Suppressor macrophage treated with lipopolysaccharide for 4 hours (primary cell): ENCODE results near the gene ZFP69B.

Source experiments
- DNase-seq: peaks from one replicate; pipeline ENCODE4 v3.0.0-alpha.2; 2020

ZFP69B gene

DNA sequence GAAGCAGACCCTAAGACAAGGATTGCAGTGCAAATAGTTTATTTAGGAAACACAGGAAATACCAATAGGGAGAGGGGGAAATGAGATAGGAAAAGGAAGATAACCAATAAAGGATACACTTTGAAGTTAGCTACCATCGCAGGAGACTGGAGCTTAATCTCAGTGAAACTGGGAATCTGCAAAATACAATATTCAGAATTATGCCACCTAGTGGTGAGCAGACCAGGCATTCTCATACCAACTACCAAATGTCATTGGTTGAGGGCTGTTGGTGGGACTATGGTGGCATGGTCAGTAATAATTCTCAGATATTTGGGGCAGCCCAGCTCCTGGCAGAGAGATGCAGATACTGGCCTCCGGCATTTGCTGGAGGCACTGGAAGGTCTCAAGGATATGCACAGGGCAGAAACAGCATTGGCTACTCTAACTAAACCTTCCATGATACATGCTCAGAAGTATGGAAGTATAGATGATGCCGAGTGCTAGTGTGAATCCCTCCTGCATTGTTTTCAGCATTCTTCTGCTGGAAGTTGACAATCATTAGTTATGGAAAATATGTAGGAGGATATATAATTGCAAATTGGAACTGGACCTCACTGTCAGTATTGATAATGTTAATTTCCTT is 11.8 kb upstream of the ZFP69B start:
- DNase-seq = peak; percentile 64

DNA sequence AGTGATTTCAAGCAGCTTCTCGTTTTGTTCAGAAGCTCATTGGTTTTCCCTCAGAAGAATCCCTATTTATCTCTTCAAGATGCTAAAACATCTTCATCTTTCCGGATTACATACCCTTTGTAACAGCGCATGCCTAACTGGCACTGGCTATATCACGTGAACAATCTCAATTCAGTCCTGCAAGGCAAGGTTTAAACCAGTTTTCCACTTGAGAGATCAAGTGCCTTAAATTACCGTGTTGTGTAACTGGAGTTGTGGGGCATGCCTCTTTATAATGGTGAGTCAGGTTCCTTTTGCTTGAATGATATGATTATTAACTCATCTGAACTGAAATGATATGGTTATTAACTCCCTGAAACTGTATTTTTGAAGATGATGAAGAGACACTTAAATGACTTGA is 11.0 kb upstream of the ZFP69B start:
- DNase-seq = no peak

DNA sequence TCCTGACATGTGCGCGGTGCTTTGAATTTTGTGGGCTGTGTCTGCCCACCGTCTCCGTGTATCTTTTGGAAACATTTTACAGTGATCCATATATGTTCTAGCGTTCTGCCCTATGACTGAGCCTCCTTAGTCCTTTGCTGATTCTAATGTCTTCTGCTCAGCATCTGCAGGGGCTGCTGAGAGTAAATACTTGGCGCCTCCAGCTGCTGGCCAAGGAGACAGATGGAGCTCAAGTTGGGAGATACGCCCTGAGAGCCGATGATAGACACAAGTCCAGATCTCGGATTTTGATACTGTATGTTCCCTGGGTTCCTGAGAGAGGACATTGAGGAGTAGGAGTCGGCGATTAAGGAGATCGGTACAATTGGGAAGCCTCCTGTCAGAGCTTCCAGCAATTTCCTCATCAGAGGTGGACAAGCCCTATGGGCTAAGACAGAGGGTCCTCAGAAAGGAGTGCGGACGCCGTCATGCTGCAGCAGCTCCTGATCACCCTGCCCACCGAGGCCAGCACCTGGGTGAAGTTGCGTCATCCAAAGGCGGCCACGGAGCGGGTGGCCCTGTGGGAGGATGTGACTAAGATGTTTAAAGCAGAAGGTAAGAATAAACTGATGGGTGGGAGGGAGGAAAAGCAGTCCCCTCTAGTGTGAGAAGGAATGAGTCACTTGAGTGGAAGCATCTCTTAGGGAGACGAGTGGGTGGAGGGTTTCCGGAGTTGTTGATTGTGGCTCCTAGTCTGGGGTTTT is 390 bp downstream of the ZFP69B start:
- DNase-seq = peak; percentile 47

DNA sequence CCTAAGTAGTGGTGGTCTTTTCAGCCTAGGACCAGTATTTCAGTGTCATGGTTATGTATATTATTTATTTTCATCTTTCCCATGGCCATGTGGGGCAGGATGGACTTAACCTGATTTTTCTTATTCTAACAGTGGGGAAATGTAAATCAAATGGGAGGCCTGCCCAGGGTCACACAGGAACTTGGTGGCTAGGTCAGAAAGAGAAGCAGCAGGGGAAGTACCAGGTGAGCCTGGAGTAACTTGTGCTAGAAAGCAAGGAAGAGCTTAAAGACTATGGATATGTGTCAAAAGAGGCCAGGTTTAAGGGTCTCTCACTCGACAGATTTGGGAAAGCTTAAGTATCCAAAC is 936 bp downstream of the ZFP69B start:
- DNase-seq = no peak

DNA sequence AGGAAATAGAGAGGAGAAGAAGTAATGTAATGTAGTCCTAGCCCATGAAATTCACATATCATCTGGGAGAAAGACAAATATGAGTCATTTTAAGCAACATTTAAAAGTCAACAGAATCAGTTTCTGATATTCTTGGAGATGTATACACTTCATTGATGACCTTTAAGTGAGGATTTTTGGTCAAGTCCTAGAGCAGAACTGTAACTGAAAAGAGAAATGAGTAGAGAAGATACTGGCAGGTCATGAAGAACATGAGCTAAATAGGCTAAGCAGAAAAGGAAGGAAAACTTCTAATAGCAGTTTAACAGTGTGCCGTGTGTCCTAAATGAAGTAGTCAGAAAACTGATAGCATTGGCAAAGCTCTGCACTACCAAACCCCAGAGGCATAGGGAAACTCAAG is 4.6 kb downstream of the ZFP69B start:
- no peak for DNase-seq

DNA sequence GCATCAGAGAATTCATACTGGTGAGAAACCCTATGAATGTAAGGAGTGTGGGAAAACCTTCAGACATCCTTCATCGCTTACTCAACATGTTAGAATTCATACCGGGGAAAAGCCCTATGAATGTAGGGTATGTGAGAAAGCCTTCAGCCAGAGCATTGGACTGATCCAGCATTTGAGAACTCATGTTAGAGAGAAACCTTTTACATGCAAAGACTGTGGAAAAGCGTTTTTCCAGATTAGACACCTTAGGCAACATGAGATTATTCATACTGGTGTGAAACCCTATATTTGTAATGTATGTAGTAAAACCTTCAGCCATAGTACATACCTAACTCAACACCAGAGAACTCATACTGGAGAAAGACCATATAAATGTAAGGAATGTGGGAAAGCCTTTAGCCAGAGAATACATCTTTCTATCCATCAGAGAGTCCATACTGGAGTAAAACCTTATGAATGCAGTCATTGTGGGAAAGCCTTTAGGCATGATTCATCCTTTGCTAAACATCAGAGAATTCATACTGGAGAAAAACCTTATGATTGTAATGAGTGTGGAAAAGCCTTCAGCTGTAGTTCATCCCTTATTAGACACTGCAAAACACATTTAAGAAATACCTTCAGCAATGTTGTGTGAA is 12.8 kb downstream of the ZFP69B start:
- DNase-seq = no peak

DNA sequence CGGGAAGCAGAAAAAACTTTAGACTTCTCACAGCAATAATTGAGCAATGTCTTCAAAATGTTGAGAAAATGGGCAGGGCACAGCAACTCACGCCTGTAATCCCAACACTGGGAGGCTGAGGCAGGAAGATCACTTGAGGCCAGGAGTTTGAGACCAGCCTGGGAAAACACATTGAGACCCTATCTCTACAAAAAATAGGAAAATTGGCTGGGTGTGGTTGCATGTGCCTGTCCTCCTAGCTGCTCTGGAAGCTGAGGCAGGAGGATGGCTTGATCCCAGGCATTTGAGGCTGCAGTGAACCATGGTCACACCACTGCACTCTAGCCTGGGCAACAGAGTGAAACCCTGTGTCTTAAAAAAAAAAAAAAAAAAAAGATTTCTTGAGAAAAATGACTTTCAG is 19.1 kb downstream of the ZFP69B start:
- no peak for DNase-seq

DNA sequence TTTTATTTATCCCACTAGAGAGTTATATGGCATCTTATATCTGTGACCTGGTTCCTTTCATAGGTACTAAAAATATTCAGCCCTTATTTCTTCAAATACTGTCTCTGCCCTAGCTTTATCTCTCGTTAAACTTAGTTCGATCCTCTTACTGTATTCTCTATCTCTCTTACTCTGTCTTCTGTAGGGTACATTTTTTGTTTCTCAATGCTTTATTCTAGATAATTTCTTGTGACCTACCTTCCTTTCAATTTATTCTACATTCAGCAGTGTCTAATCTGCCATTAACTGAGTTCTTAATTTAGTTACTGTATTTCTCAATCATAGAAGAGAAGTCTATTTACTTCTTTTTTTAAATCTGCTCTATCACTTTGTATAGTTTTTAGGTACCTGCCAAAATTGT is 25.0 kb downstream of the ZFP69B start:
- no peak for DNase-seq

DNA sequence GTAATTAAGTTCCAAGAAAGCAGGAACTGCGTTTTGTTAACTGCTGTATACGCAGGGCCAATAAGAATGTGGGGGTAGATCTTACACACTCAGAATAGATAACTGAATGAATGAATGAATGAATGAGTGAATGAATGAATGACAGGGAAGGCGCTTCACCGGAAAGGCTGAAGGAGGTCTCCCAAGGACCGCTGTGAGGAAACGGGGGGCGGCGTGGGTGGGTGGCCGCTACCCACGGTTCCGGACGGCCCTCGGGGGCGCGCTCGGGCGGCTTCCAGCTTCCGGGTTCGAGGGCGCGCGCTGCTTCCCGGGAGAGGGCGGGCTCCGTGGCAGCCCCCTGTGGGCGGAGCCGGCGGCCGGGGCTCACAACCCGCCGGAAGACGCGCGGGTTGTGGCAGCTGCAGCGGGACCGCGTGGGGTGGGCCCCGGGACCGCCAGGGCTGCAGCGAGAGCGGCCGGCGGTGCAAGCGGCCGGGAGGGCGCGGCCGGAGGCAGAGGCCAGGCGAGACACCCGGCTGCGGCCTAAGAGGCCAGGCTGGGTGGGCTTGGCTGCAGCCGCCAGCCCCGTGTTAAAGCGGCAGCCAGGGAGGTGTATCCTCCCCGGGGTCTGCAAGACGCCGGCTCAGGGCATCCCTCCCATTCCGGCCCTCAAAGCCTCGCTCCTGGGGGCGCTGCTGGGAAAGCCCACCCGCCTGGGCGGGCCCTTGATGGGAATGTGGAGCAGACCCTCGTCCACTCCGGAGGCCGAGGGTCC is 26.8 kb downstream of the ZFP69B start, which contains the start of gene ZFP69:
Gene ZFP69, plus strand, starts transcription at position 367 of the 754 bp plus-strand sequence. CDS start 2,072 bp downstream, outside the sequence.
- peak; percentile 77 for DNase-seq

DNA sequence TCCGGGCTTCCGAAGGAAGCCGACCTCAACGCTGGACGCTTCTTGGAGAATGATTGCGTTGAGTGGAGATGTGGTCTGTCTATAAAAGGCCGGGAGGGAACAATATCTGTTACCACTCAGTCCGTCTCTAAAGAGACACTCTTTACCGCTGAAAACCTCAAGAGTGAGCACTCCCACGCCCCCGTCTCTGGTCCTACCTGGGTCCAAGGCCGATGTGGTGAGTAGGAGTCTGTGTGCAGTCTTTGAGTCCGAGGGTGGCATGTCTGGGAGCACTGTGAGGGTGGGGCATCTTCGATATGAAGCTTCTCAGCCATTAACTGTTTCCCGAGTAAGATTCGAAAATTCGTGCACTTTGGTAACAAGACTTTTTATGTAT is 27.4 kb downstream of the ZFP69B start:
- no peak for DNase-seq

DNA sequence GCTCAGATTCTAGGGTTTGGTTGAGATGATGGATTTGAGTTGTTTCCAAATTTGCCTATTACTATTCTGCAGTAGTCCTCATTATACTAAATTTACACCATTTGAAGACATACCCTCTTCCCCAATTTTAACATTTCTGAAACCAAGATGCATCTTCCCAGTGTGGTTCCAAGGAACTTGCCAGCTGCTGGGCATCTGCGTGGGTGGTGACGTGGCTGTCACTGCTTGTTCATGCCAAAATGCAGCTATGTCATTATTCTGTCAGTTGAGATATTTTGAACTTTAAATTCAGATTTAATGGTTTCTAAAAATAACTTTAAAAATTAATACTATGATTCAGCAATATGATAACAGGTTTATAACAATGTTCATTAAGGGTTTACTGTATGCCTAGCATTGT is 28.0 kb downstream of the ZFP69B start:
- peak; percentile 23 for DNase-seq

DNA sequence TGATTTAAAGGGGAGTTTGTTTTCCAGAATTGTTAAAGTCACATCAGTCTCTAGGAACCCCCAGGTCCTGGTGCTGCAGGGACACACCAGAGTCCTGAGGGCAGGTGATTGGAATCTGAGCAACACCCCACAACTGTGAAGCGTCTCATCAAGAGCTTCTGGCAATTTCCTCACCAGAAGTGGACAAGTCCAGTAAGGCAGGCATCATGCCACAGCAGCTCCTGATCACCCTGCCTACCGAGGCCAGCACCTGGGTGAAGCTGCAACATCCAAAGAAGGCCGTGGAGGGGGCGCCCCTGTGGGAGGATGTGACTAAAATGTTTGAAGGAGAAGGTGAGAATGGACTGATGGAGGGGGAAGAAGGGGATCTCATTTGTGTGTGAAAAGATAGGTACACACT is 28.9 kb downstream of the ZFP69B start:
- no peak for DNase-seq

DNA sequence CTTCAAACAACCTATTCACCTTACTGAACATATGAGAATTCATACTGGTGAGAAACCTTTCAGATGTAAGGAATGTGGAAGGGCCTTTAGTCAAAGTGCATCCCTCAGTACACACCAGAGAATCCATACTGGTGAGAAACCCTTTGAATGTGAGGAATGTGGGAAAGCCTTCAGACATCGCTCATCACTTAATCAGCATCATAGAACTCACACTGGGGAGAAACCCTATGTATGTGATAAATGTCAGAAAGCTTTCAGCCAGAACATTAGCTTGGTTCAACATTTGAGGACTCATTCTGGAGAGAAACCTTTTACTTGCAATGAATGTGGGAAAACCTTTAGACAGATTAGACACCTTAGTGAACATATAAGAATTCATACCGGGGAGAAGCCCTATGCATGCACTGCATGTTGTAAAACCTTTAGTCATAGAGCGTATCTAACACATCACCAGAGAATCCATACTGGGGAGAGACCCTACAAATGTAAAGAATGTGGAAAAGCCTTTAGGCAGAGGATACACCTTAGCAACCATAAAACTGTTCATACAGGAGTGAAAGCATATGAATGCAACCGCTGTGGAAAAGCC is 45.1 kb downstream of the ZFP69B start:
- no peak for DNase-seq

DNA sequence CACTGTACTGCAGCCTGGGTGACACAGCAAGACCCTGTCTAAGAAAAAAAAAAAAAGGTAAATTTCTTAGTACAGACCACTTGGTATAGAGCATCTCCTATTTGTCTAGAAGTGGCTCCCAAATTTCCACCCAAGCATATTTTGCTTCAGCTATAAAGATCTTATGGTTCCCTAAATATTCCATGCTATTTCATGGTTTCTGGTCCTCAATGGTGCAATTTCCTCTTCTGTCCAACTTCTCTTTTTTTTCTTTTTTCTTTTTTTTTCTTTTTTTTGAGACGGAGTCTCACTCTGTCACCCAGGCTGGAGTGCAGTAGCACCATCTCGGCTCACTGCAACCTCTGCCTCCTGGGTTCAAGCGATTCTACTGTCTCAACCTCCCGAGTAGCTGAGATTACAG is 52.4 kb downstream of the ZFP69B start:
- DNase-seq = peak; percentile 12

DNA sequence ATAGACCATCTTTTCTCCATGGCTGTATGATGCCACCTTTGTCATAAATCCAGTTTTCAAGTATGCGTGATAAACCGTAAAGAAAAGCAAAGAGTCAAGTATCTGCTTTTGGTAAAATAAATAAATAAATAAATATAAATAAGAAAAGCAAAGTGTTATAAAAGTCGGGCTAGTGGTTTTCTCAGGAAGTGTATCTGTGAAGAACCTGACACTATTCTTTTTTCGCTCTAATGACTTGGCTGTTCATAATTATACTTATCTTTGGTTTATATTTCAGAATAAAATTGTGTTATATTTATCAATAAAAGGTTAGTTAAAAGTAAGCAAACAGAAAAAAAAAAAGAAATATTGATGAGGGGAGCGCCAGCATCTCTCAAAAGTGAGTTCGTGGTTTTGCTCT is 57.7 kb downstream of the ZFP69B start:
- DNase-seq = no peak

DNA sequence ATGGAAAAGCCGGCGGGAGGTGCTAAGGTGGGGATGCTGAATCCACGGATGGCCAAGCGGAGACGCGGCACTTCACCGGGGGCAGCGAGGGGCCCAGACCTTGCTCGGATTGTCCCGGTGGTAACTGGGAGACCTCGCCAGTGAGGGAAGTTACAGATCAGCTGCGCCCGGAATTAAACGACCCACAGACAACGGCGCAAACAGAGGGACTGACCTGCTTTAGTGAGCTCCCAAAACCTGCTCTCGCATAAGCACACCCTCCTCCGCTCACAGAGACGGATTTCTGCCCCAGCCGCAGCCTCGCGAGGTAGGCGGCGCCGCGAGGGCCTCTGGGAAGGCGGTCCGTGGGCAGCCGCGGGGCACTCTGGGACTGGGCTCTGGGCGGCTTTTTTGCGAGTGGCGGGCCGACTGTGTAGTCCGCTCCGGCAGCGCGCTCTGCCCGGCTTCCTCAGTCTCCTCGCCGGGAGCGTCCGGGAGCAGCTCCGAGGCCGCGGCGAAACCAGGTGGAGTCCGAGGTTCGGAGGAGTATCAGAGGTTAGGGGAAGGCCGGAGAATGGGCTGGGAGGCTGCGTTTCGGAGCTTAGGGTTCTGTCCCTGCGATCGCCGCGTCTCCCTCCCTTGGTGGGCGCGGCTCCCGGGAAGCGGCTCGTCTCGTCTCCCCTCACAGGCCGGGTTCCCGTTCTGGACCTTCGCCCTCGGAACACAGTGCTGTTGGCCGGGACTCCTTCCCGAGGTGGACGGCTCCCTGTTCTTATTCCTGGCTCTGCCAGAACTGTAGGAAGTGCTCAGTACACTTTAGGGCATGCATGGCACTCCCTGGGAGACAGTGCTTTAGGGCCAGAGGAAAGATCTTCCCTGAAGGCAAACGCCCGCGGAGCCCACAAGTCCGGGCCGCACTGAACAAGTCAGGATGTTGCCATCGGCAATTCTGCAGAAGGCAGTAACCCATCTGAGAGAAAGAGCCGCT is 58.4 kb downstream of the ZFP69B start, which contains the start of gene EXO5:
Gene EXO5, plus strand, starts transcription at position 393 of the 967 bp plus-strand sequence. CDS start 5,778 bp downstream, outside the sequence.
- peak; percentile 79 for DNase-seq
